ENCODE results near the gene STXBP6. TPM values are rescaled to one million over a fixed set of nuclear protein-coding genes. Genes with fewer than 3 reads are reported as not detected.

The STXBP6 gene
- total and polyA plus RNA-seq, 2 of the 13 experiments (the other 11 are each of a cell fraction or from before 2014, with no cell fraction given): 35.3 to 42.8 TPM

DNA sequence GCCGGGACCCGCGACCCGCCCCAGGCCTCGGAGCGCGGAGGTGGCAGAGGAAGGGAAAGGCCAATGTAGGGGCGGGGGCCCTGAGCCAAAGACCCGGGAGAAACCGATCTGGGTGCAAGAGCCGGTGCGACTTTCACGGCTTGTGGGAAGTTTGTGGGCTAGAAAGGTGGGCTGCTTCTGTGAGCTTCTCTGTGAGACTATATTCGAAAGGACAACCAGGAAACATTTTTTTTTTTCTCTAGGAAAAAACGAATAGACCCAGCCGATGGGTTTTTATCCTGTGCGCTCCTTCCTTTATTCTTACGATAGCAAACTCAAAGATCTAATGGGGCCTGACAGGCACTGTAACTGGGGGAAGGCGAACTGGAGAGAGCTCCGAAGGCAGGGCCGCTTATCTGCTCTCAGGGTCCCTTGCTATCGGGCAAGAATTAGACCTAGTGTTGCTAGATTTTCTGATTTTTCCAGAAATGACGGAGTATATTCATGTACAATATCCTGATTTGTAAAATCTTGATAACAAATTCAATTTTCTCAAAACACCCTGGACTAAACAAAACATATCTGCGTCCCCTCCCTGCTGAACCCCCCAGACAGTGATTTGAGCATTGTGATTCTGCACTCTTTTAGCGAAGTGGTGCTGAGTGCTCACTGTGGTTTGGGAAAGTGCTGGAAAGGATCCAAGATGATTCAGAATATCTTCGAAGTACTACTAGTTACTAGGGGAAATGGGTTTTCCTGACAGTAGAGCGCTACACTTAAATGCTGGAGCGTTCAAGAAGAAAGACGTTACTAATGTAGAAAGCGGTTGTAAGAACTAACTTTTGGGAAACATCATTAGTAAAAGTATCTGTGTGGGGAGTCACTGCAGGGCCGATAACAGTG is 563 bp upstream of the STXBP6 start (continued):
- TF ChIP-seq, protein P1, sequence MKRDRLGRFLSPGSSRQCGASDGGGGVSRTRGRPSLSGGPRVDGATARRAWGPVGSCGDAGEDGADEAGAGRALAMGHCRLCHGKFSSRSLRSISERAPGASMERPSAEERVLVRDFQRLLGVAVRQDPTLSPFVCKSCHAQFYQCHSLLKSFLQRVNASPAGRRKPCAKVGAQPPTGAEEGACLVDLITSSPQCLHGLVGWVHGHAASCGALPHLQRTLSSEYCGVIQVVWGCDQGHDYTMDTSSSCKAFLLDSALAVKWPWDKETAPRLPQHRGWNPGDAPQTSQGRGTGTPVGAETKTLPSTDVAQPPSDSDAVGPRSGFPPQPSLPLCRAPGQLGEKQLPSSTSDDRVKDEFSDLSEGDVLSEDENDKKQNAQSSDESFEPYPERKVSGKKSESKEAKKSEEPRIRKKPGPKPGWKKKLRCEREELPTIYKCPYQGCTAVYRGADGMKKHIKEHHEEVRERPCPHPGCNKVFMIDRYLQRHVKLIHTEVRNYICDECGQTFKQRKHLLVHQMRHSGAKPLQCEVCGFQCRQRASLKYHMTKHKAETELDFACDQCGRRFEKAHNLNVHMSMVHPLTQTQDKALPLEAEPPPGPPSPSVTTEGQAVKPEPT (CRISPR knock-in tag; IDR thresholded peaks at IDR 0.05; ENCODE audit: low read depth): no peak
- TF ChIP-seq, protein P2, sequence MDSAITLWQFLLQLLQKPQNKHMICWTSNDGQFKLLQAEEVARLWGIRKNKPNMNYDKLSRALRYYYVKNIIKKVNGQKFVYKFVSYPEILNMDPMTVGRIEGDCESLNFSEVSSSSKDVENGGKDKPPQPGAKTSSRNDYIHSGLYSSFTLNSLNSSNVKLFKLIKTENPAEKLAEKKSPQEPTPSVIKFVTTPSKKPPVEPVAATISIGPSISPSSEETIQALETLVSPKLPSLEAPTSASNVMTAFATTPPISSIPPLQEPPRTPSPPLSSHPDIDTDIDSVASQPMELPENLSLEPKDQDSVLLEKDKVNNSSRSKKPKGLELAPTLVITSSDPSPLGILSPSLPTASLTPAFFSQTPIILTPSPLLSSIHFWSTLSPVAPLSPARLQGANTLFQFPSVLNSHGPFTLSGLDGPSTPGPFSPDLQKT (CRISPR knock-in tag; IDR thresholded peaks at IDR 0.05; ENCODE audit: borderline replicate concordance): no peak
- TF ChIP-seq, protein P3, sequence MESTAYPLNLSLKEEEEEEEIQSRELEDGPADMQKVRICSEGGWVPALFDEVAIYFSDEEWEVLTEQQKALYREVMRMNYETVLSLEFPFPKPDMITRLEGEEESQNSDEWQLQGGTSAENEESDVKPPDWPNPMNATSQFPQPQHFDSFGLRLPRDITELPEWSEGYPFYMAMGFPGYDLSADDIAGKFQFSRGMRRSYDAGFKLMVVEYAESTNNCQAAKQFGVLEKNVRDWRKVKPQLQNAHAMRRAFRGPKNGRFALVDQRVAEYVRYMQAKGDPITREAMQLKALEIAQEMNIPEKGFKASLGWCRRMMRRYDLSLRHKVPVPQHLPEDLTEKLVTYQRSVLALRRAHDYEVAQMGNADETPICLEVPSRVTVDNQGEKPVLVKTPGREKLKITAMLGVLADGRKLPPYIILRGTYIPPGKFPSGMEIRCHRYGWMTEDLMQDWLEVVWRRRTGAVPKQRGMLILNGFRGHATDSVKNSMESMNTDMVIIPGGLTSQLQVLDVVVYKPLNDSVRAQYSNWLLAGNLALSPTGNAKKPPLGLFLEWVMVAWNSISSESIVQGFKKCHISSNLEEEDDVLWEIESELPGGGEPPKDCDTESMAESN (CRISPR knock-in tag; conservative IDR thresholded peaks at IDR 0.05): no peak
- no peak for TF ChIP-seq AHR (CRISPR knock-in tag; IDR thresholded peaks at IDR 0.05)
- no peak for TF ChIP-seq ZNF225 (CRISPR knock-in tag; IDR thresholded peaks at IDR 0.05)
- TF ChIP-seq POLR2A (IDR thresholded peaks at IDR 0.05; ENCODE audit: insufficient read depth in 1 of 2, low read depth in 2 of 2, low read length in 2 of 2): no peak
- TF ChIP-seq TOPORS (CRISPR knock-in tag; IDR thresholded peaks at IDR 0.05): no peak; the same call in 1 of the 2 replicates
- TF ChIP-seq, protein P4, sequence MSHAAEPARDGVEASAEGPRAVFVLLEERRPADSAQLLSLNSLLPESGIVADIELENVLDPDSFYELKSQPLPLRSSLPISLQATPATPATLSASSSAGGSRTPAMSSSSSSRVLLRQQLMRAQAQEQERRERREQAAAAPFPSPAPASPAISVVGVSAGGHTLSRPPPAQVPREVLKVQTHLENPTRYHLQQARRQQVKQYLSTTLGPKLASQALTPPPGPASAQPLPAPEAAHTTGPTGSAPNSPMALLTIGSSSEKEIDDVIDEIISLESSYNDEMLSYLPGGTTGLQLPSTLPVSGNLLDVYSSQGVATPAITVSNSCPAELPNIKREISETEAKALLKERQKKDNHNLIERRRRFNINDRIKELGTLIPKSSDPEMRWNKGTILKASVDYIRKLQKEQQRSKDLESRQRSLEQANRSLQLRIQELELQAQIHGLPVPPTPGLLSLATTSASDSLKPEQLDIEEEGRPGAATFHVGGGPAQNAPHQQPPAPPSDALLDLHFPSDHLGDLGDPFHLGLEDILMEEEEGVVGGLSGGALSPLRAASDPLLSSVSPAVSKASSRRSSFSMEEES (CRISPR knock-in tag; IDR thresholded peaks at IDR 0.05): no peak
- no peak for TF ChIP-seq ZNF724P (CRISPR knock-in tag; IDR thresholded peaks at IDR 0.05; ENCODE audit: borderline replicate concordance)
- TF ChIP-seq, protein P5, sequence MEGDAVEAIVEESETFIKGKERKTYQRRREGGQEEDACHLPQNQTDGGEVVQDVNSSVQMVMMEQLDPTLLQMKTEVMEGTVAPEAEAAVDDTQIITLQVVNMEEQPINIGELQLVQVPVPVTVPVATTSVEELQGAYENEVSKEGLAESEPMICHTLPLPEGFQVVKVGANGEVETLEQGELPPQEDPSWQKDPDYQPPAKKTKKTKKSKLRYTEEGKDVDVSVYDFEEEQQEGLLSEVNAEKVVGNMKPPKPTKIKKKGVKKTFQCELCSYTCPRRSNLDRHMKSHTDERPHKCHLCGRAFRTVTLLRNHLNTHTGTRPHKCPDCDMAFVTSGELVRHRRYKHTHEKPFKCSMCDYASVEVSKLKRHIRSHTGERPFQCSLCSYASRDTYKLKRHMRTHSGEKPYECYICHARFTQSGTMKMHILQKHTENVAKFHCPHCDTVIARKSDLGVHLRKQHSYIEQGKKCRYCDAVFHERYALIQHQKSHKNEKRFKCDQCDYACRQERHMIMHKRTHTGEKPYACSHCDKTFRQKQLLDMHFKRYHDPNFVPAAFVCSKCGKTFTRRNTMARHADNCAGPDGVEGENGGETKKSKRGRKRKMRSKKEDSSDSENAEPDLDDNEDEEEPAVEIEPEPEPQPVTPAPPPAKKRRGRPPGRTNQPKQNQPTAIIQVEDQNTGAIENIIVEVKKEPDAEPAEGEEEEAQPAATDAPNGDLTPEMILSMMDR (CRISPR knock-in tag; IDR thresholded peaks at IDR 0.05): no peak
- TF ChIP-seq ZNF616 (CRISPR knock-in tag; IDR thresholded peaks at IDR 0.05; ENCODE audit: low read depth): no peak; the same call in 1 of the 2 replicates
- TF ChIP-seq, protein P6, sequence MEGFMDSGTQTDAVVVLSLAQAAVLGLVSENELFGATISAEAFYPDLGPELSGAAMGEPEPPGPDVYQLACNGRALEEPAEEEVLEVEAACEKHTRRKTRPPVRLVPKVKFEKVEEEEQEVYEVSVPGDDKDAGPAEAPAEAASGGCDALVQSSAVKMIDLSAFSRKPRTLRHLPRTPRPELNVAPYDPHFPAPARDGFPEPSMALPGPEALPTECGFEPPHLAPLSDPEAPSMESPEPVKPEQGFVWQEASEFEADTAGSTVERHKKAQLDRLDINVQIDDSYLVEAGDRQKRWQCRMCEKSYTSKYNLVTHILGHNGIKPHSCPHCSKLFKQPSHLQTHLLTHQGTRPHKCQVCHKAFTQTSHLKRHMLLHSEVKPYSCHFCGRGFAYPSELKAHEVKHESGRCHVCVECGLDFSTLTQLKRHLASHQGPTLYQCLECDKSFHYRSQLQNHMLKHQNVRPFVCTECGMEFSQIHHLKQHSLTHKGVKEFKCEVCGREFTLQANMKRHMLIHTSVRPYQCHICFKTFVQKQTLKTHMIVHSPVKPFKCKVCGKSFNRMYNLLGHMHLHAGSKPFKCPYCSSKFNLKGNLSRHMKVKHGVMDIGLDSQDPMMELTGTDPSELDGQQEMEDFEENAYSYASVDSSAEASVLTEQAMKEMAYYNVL (CRISPR knock-in tag; IDR thresholded peaks at IDR 0.05; ENCODE audit: borderline replicate concordance): no peak
- no peak for TF ChIP-seq ZNF780A (CRISPR knock-in tag; IDR thresholded peaks at IDR 0.05)
- TF ChIP-seq ZSCAN9 (CRISPR knock-in tag; IDR thresholded peaks at IDR 0.05; ENCODE audit: borderline replicate concordance): no peak
- TF ChIP-seq ZNF546 (CRISPR knock-in tag; conservative IDR thresholded peaks at IDR 0.05): no peak; the same call in 1 of the 2 replicates
- TF ChIP-seq KAT8 (CRISPR knock-in tag; IDR thresholded peaks at IDR 0.05): 0 out of 2 replicates have a peak, but pooled peaks have one; percentile 29
- no peak for TF ChIP-seq ZNF343 (CRISPR knock-in tag; IDR thresholded peaks at IDR 0.05)
- no peak for TF ChIP-seq SCMH1 (CRISPR knock-in tag; IDR thresholded peaks at IDR 0.05; ENCODE audit: borderline replicate concordance)
- no peak for TF ChIP-seq SOX5 (CRISPR knock-in tag; IDR thresholded peaks at IDR 0.05; ENCODE audit: borderline replicate concordance)

Data from HepG2 (cell line).